ENCODE data around the gene COL4A1. TPM values are rescaled to one million over a fixed set of nuclear protein-coding genes. Genes with fewer than 3 reads are reported as not detected.

The COL4A1 gene
- total and polyA plus RNA-seq, 2 of the 13 experiments (the other 11 are each of a cell fraction or from before 2014, with no cell fraction given), result not detected

- Histone ChIP-seq H3K9me3 (ENCODE audit: low read length) (no peaks in the 10 kb centered on the region), H3K27me3 (ENCODE audit: control insufficient read depth in 1 of 2, insufficient read depth in 2 of 2, low read length in 2 of 2) (peaks cover 0 to 13% of the 10 kb centered on the region in 2 experiments; a peak in 1 of 5 replicates), H3K4me3 (replicated peaks in 1 of 3; ENCODE audit: insufficient read depth in 1 of 3, low read depth in 2 of 3, low read length in 3 of 3) (no peak overlapping the region), H3K79me2 (ENCODE audit: insufficient read depth, low read length) (no peaks in the 10 kb centered on the region), H3K4me1 (ENCODE audit: insufficient read depth, low read length) (no peaks in the 10 kb centered on the region), H3K27ac (ENCODE audit: extremely low read length, insufficient read depth, low read length) (no peak overlapping the region), H2AFZ (ENCODE audit: low read length) (no peak overlapping the region), H3K4me2 (ENCODE audit: low read depth, low read length) (no peak overlapping the region), H3K36me3 (replicated peaks in 1 of 2; ENCODE audit: control insufficient read depth in 1 of 2, insufficient read depth in 2 of 2, low read length in 2 of 2) (no peaks in the 10 kb centered on the region), H4K20me1 (ENCODE audit: insufficient read depth, low read length) (no peaks in the 10 kb centered on the region), H3K9ac (ENCODE audit: insufficient read depth, low read depth, low read length) (no peak overlapping the region)
- ChIA-PET POLR2A (no interaction called here), CTCF (ENCODE audit: low intra/inter-chr PET ratio, low total read pairs) (no interaction called here)
- in situ Hi-C loops (cut with HindIII; ENCODE audit: extremely low pct_ligation_motif_present, low pct_unique_long_range_greater_than_20kb), result no loop called here
- DNase-seq (ENCODE audit: low spot score), result no peak
- no peak for FAIRE-seq
- BruUV-seq (replicated peaks), result no TSS peak
- 5% methylated on average over 2 of the region's 2 CpGs for WGBS (ENCODE audit: low lambda C conversion rate)
- no peak for ATAC-seq
- intact Hi-C loops (cut with micrococcal nuclease; ENCODE audit: unreplicated experiment), result no loop called here
- TF ChIP-seq SRSF9 (IDR thresholded peaks at IDR 0.05; ENCODE audit: borderline replicate concordance, insufficient read depth, low read depth, low read length, poor library complexity, severe bottlenecking), result no peak
- no peak for TF ChIP-seq JDP2 (CRISPR knock-in tag; IDR thresholded peaks at IDR 0.05; ENCODE audit: borderline replicate concordance)
- TF ChIP-seq MTF2 (CRISPR knock-in tag; IDR thresholded peaks at IDR 0.05; ENCODE audit: borderline replicate concordance), result no peak
These were observed 148.7 kb downstream of the COL4A1 start for GRCh38 chr13:110158226-110158625.

GRCh38 chr13:110157718-110158117 lies 149.2 kb downstream of the COL4A1 start:
- Histone ChIP-seq H3K4me1 (ENCODE audit: insufficient read depth, low read length) (no peaks in the 10 kb centered on the region), H3K4me2 (ENCODE audit: low read depth, low read length) (no peak overlapping the region), H3K27ac (ENCODE audit: extremely low read length, insufficient read depth, low read length) (no peak overlapping the region), H3K36me3 (replicated peaks in 1 of 2; ENCODE audit: control insufficient read depth in 1 of 2, insufficient read depth in 2 of 2, low read length in 2 of 2) (no peaks in the 10 kb centered on the region), H2AFZ (ENCODE audit: low read length) (no peak overlapping the region), H3K27me3 (ENCODE audit: control insufficient read depth in 1 of 2, insufficient read depth in 2 of 2, low read length in 2 of 2) (peaks cover 0 to 13% of the 10 kb centered on the region in 2 experiments; a peak in 2 of 5 replicates), H3K9me3 (ENCODE audit: low read length) (no peaks in the 10 kb centered on the region), H3K79me2 (ENCODE audit: insufficient read depth, low read length) (no peaks in the 10 kb centered on the region), H3K4me3 (replicated peaks in 1 of 3; ENCODE audit: insufficient read depth in 1 of 3, low read depth in 2 of 3, low read length in 3 of 3) (no peak overlapping the region), H4K20me1 (ENCODE audit: insufficient read depth, low read length) (no peaks in the 10 kb centered on the region), H3K9ac (ENCODE audit: insufficient read depth, low read depth, low read length) (no peak overlapping the region)
- CTCF ChIA-PET (ENCODE audit: low intra/inter-chr PET ratio, low total read pairs), result no interaction called here
- BruUV-seq (replicated peaks), result no TSS peak
- POLR2A ChIA-PET, result no interaction called here
- DNase-seq (ENCODE audit: low spot score) (no peak), ATAC-seq (no peak), FAIRE-seq (no peak)
- WGBS (ENCODE audit: low lambda C conversion rate), result 0% methylated on average over 1 of the region's 1 CpG
- intact Hi-C loops (cut with micrococcal nuclease; ENCODE audit: unreplicated experiment), result no loop called here
- in situ Hi-C loops (cut with HindIII; ENCODE audit: extremely low pct_ligation_motif_present, low pct_unique_long_range_greater_than_20kb), result no loop called here
- no peak for TF ChIP-seq SMAD1 (CRISPR knock-in tag; IDR thresholded peaks at IDR 0.05; ENCODE audit: borderline replicate concordance, low read depth)
- no peak for TF ChIP-seq HNF1B (CRISPR knock-in tag; IDR thresholded peaks at IDR 0.05)
- TF ChIP-seq MTF1 (CRISPR knock-in tag; IDR thresholded peaks at IDR 0.05), result no peak
- TF ChIP-seq ZNF263 (CRISPR knock-in tag; IDR thresholded peaks at IDR 0.05), result no peak
- TF ChIP-seq KAT7 (CRISPR knock-in tag; IDR thresholded peaks at IDR 0.05; ENCODE audit: borderline replicate concordance), result no peak
- TF ChIP-seq ZFP91 (CRISPR knock-in tag; IDR thresholded peaks at IDR 0.05; ENCODE audit: borderline replicate concordance), result no peak
- no peak for TF ChIP-seq SMC3 (IDR thresholded peaks at IDR 0.05; ENCODE audit: low read length)
- TF ChIP-seq ZNF512B (CRISPR knock-in tag; IDR thresholded peaks at IDR 0.05; ENCODE audit: borderline replicate concordance), result no peak
- TF ChIP-seq ZNF577 (CRISPR knock-in tag; IDR thresholded peaks at IDR 0.05; ENCODE audit: borderline replicate concordance, low read depth), result no peak
